NT2/D1 (cell line): ENCODE measurements around the gene CENPN.

Experiments
- SUZ12 ChIP-seq: IDR thresholded peaks from 2 replicates; pipeline ENCODE4 v1.6.1; 2011; ENCODE audit not compliant: insufficient read length, insufficient read depth; ENCODE audit errors: extremely low read depth
- YY1 ChIP-seq: IDR thresholded peaks from 2 replicates; pipeline ENCODE4 v1.6.1; 2011; ENCODE audit not compliant: insufficient read length, insufficient read depth
- ZNF274 ChIP-seq: IDR thresholded peaks from 2 replicates; pipeline ENCODE4 v1.6.1; 2011; ENCODE audit warnings: mild to moderate bottlenecking, low read depth, low read length

DNA sequence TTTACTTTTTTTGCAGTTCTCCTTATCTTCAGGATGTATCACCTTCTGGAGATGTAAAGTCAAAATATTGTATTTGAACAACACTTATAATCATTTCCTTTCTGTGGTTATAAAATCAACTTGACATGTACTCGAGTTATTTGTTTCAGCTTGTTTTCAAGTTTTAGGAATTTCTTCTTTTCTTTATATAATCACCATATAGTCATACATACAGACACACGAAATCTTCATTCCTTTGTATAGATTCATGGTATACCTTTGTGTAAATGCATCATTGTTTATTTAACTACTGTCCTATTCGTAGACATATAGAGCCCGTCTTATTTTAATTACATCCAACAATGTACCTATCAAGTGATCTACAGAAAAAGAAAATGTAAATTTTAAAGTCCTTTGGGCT, 40.4 kb upstream of the CENPN start:
- no peak for TF ChIP-seq YY1
- no peak for TF ChIP-seq SUZ12
- TF ChIP-seq ZNF274: no peak
